Thyroid gland (tissue), 4 donors: Measurements from ENCODE around the gene RIMBP2. TPM values are rescaled to one million over a fixed set of nuclear protein-coding genes. Genes with fewer than 3 reads are reported as not detected.

Experiments used
- DNase-seq, 2 donors: peaks; one replicate each; pipeline ENCODE4 v3.0.0-alpha.2; 2019
- H3K27ac ChIP-seq, 3 donors: fragments of 200-600 bp; sonication (generic); 1 replicate in 2 of 3; 2 replicates in 1 of 3; pipeline ENCODE4 v1.5.1; 2016 to 2019; ENCODE audit warnings: mild to moderate bottlenecking in 1 of 3, moderate library complexity in 1 of 3
- H3K27me3 ChIP-seq: fragments of 200-600 bp; sonication (generic); one replicate; pipeline ENCODE4 v1.5.1; 2019
- H3K36me3 ChIP-seq, 2 donors: fragments of 200-600 bp; sonication (generic); one replicate each; pipeline ENCODE4 v1.5.1; 2016 to 2019
- H3K4me1 ChIP-seq, 2 donors: fragments of 200-600 bp; sonication (generic); one replicate each; pipeline ENCODE4 v1.5.1; 2017 to 2019
- H3K4me3 ChIP-seq, 3 donors: fragments of 200-600 bp; sonication (generic); replicated peaks in 1 of 3; 1 replicate in 2 of 3; 2 replicates in 1 of 3; pipeline ENCODE4 v1.5.1; 2016; ENCODE audit warnings: mild to moderate bottlenecking in 1 of 3
- H3K9me3 ChIP-seq: fragments of 200-600 bp; sonication (generic); one replicate; pipeline ENCODE4 v1.5.1; 2017
- CTCF ChIP-seq, 6 experiments: fragments of 200-600 bp in 3 of 6; fragments of 450-650 bp in 3 of 6; sonication (generic) in 3 of 6; IDR thresholded peaks; one replicate each; pipeline ENCODE4 v1.5.1; 2016 to 2019; ENCODE audit warnings: antibody characterized with exemption in 6 of 6, mild to moderate bottlenecking in 2 of 6, inconsistent platforms in 1 of 6, moderate library complexity in 1 of 6
- POLR2A ChIP-seq, 2 donors: fragments of 450-650 bp; IDR thresholded peaks; one replicate each; pipeline ENCODE4 v1.6.1; 2017; ENCODE audit warnings: antibody characterized with exemption in 2 of 2, mild to moderate bottlenecking in 2 of 2, moderate library complexity in 1 of 2
- WGBS, 2 donors: methylation state at CpG; one replicate each; pipeline ENCODE4 v1.1.5; 2017; 5-methylcytosine and 5-hydroxymethylcytosine counted together
- intact Hi-C: fragments of 100-400 bp; cut with DNase I; formaldehyde crosslinking; loops from one replicate; pipeline ENCODE4 v1.15.1; 2023
- total RNA-seq, 4 donors: library from RNA; depleted of rRNA; stranded (reverse); fragments of >200 nt; gene quantifications; one replicate each; pipeline ENCODE4 v1.2.3, GENCODE V29; 2016

The RIMBP2 gene
- total RNA-seq, 4 donors from 2014 or later = 0.11 to 2.2 (median 0.63) TPM

GRCh38 chr12:130571089-130571488 lies 145.0 kb downstream of the RIMBP2 start:
- no peak for TF ChIP-seq POLR2A (IDR thresholded peaks at IDR 0.05)
- TF ChIP-seq CTCF (IDR thresholded peaks at IDR 0.05) = no peak
- H3K36me3 ChIP-seq = no peaks in the 10 kb centered on the region
- no peak overlapping the region for H3K4me3 ChIP-seq
- peaks cover 0 to 5% of the 10 kb centered on the region in 2 donors for H3K4me1 ChIP-seq
- WGBS, 2 donors = 89 to 90% methylated on average over 6 of the region's 6 CpGs
- H3K27ac ChIP-seq = no peak overlapping the region
- intact Hi-C loops = no loop called here
- H3K27me3 ChIP-seq = no peaks in the 10 kb centered on the region
- no peaks in the 10 kb centered on the region for H3K9me3 ChIP-seq
- no peak for DNase-seq

- peaks cover 0 to 5% of the 10 kb centered on the region in 2 donors for H3K4me1 ChIP-seq
- intact Hi-C loops = no loop called here
- H3K36me3 ChIP-seq = no peaks in the 10 kb centered on the region
- H3K27me3 ChIP-seq = no peaks in the 10 kb centered on the region
- no peak overlapping the region for H3K27ac ChIP-seq
- TF ChIP-seq POLR2A (IDR thresholded peaks at IDR 0.05) (no peak), CTCF (IDR thresholded peaks at IDR 0.05) (no peak)
- H3K9me3 ChIP-seq = no peaks in the 10 kb centered on the region
- no peak for DNase-seq
- 85 to 87% methylated on average over 9 of the region's 9 CpGs for WGBS, 2 donors
- no peak overlapping the region for H3K4me3 ChIP-seq
Measured at GRCh38 chr12:130569521-130569920, 146.6 kb downstream of the RIMBP2 start.

- WGBS, 2 donors = 90 to 91% methylated on average over 7 of the region's 7 CpGs
- DNase-seq = no peak
- H3K27ac ChIP-seq = no peak overlapping the region
- no peaks in the 10 kb centered on the region for H3K36me3 ChIP-seq
- H3K27me3 ChIP-seq = no peaks in the 10 kb centered on the region
- no peak overlapping the region for H3K4me3 ChIP-seq
- TF ChIP-seq CTCF (IDR thresholded peaks at IDR 0.05) (no peak), POLR2A (IDR thresholded peaks at IDR 0.05) (no peak)
- H3K4me1 ChIP-seq = peaks cover 0 to 5% of the 10 kb centered on the region in 2 donors
- no peaks in the 10 kb centered on the region for H3K9me3 ChIP-seq
- intact Hi-C loops = no loop called here
Measured at GRCh38 chr12:130568501-130568900, 147.6 kb downstream of the RIMBP2 start.

DNA sequence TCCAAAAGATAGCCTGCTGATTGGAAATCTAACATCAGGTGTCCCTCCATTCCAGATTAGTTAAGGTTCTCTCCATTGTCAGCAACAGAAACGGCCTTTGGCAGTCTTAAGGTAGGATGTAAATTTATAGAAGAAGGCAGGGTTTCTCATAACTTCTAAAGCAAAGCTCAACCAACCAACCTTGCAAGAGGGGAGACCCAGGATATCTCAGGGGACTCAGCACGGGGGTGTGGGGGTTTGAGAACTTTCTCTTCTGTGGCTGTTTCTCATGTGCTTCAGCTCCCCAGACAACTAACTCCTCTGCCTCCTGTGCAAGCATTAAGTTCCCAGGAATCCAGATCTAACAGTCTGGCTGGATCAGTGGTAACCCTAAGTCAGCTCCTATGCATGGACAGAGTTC lies 148.1 kb downstream of the RIMBP2 start:
- H3K36me3 ChIP-seq = no peaks in the 10 kb centered on the region
- intact Hi-C loops = no loop called here
- H3K4me3 ChIP-seq = no peak overlapping the region
- DNase-seq = no peak
- H3K9me3 ChIP-seq = no peaks in the 10 kb centered on the region
- H3K27me3 ChIP-seq = no peaks in the 10 kb centered on the region
- peaks cover 0 to 5% of the 10 kb centered on the region in 2 donors for H3K4me1 ChIP-seq
- 75% methylated on average over 2 of the region's 2 CpGs for WGBS, 2 donors
- no peak for TF ChIP-seq POLR2A (IDR thresholded peaks at IDR 0.05)
- H3K27ac ChIP-seq = no peak overlapping the region

GRCh38 chr12:130566446-130567155 lies 149.5 kb downstream of the RIMBP2 start:
- no peak for TF ChIP-seq POLR2A (IDR thresholded peaks at IDR 0.05)
- no peak for TF ChIP-seq CTCF (IDR thresholded peaks at IDR 0.05)
- no peaks in the 10 kb centered on the region for H3K4me1 ChIP-seq
- no peaks in the 10 kb centered on the region for H3K36me3 ChIP-seq
- no peak for DNase-seq
- intact Hi-C loops = no loop called here
- WGBS, 2 donors = 79 to 83% methylated on average over 6 of the region's 6 CpGs
- no peak overlapping the region for H3K4me3 ChIP-seq
- H3K27me3 ChIP-seq = no peaks in the 10 kb centered on the region
- H3K27ac ChIP-seq = no peak overlapping the region
- no peaks in the 10 kb centered on the region for H3K9me3 ChIP-seq
